Daoy (cell line): Measurements from ENCODE around the gene NARS2. TPM values are rescaled to one million over a fixed set of nuclear protein-coding genes. Genes with fewer than 3 reads are reported as not detected.
A peak's percentile ranks its signal among the peaks of the same experiment; 100 is the strongest.

Source experiments
- DNase-seq: peaks from one replicate; pipeline ENCODE4 v3.0.0-alpha.2; 2015; ENCODE audit warnings: low read depth
- total RNA-seq: library from RNA; depleted of rRNA; stranded (reverse); fragments of >200 nt; shearing (Covaris generic); gene quantifications from 2 replicates; pipeline ENCODE4 v1.2.3, GENCODE V29; 2014

Gene NARS2
- total RNA-seq, 1 experiment from 2014 or later: 35.8 TPM

GRCh38 chr11:78444726-78445125 lies 129.9 kb downstream of the NARS2 start:
- DNase-seq: no peak

- DNase-seq: no peak
Measured at GRCh38 chr11:78441956-78442355, 132.7 kb downstream of the NARS2 start.

DNA sequence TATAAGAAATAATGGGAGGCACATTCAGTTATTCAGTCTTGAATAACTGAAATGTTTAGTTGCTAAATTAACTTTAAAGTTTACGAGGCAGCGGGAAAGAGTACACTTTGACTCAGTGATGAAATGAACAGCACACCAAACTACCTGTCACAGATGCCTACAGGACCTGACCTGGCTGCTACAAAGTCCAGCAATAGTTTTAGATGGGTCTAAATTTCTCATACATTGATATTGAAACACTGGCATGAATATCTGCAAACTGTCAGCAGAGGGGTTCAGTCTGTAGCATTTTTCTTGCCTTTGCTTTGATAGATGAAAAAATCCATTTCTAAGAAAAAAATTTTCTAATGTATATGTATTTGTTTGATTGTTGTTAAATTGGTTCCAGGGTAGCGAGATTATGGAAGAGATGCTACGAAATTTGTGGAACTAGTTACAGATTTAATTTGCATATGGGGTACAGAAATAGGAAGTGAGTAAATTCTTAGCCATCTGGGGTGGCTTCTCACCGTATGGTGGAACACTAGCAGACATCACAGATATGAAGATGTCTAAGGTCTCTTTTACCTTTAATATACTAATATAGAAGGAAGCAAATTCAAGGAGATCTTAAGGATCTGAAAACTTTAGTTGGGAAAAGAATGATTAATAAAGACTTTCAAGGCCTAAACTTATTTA lies 136.2 kb downstream of the NARS2 start:
- DNase-seq: no peak

GRCh38 chr11:78432956-78433355 lies 141.7 kb downstream of the NARS2 start:
- no peak for DNase-seq

- DNase-seq: peak; percentile 9
Measured at GRCh38 chr11:78432058-78432515, 142.6 kb downstream of the NARS2 start.

DNA sequence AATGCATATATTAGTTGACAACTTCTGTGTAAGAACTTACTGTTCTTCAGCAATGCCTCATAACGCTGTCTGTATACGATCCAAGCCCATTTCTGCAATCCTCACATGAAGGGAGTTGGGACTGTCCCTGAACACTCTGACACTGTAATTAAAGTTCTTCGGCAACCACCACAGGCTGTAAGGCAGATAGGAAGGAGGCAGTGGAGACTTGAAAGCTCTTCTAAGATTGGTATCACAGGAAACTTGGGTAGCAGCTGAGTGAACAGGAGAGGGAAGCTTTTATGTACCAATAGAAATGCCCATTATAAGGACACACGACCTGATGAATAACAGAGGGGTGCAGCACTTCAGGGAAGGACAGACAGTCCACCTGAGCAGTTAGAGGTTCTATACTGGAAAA lies 145.0 kb downstream of the NARS2 start:
- DNase-seq: no peak

- DNase-seq: no peak
Measured at GRCh38 chr11:78429209-78429608, 145.5 kb downstream of the NARS2 start.

DNA sequence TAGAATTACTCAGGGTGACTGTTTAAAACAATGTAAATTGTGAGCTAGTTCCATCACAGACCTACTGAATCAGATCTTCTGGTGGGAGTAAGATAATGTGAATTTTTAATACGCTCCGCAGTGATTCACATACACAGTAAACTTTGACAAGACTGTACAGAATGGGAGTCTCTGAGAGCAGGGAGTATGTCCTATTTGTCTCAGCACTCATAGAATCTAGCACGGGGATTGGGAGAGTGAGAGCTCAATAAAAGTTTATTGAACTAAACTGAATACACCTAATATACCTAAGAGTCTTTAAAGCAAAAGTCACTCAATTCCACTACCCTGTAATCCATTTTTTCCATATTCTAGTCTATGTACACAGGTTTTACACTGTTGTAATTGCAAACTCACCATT lies 145.9 kb downstream of the NARS2 start:
- no peak for DNase-seq

DNA sequence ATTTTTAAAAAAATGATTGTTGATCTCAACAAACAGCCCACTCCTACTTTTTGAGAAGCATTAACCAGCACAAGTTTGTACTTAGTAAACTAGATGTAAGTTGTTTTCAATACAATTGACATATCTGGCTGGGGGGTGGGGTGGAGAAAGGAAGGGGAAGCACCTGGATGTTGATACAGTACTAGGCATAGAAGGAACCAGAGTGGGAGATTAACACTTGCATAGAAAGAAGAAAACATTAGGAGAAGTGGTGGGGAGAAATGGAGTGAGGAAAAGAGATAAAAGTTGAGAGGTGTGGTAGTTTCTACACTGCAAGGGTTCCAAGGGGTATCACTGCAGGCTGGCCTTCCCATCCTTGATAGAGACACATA lies 146.4 kb downstream of the NARS2 start:
- DNase-seq: no peak

DNA sequence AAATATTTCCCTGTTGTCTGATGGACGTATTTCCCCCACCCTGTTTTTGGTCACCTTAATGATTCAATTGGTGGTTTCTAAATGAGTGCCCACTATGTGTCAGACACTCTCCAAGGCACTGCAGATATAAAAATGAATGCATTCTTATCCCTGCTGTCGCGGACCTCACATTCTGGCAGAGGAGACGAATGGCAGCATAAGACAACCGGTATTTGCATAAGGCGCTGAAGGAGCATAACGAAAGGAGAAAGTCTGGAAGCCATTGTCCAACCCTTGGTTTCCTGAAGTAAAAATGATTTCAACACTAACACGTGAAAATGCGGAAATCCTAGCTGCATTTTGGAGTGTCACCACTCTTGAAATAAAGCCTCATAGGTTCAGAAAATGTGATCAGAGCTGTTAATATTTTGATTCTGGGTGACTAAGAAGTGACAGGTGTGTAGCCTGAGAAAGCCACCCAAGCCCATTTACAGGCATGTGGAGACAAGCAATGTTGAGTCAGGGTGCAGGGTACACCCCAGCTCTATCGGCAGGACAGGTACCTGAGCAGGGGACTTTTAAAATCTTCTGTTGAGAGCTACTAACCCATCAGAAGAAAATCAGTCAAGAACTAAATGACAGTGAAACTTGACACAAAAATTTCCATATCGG lies 146.9 kb downstream of the NARS2 start:
- DNase-seq: no peak

GRCh38 chr11:78426845-78427244 lies 147.8 kb downstream of the NARS2 start:
- DNase-seq: no peak

DNA sequence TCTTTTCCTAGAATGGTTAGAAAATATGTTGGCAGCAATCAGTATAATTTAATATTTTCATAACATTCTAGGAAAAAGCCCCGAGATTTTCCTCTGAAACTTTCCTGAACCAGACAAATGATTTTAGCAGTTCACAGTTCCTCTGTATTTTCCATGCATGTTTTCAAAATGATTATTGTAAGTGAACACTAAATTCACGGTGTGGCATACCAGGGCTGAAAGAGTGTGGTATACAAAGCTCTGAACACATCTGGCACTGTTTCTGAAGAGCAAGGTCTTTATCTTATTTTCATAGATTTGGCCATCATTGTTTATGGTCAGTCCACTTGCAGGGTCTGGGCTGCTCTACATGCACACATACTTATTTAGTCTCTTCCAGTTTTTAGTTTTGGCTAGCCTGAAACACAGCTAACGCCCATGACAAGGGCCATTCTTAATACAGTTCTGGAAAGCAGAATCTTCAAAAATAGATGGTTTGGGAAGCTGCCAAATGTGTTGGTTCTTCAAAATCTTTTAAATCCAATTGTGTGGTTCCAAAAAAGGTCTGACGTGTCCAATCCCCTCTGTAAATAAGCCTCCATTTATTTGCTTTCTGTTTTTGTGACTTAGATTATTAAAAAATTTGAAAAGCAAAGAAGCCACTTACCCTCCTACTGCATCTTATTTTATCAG lies 149.1 kb downstream of the NARS2 start:
- DNase-seq: no peak

DNA sequence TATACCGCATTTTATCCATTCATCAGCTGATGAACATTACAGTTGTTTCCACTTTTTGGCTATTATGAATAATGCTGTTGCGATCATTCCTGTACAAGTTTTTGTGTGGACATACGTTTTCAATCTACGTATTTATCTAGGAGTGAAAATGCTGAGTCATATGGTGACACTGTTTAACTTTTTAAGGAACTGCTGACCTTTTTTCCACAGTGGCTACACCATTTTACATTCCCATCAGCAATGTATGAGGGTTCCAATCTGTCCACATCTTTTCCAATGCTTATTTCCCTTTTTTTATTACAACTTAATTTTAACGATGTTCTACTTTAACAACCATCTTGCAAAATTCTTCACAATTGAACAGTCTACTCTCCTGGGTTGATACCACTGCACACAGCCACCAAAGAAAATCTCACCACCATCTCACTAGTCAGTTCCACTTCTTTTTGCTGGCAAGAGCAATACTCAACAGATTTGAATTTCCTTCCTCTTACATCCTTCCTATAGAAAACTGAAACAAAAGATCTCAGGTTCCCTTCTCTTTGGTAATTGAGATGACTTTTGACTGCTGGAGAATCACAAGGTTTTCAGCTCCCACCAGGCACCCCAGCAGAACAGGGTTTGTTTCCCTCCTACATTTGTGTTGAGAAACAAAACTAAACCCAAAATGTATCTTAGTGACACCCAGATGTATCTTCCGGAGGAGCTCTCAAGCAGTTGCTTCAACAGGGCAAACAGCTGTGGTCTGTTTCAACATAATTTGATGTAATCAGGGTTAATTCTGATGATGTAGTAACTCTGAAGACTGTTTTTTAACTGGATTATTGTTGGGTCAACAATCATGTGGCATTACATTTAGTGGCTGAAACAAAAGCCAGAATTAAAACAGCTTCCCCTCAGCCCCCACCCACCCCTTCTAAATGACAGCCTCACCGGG lies 150.1 kb downstream of the NARS2 start:
- DNase-seq: no peak

GRCh38 chr11:78423241-78423640 lies 151.4 kb downstream of the NARS2 start:
- DNase-seq: no peak

DNA sequence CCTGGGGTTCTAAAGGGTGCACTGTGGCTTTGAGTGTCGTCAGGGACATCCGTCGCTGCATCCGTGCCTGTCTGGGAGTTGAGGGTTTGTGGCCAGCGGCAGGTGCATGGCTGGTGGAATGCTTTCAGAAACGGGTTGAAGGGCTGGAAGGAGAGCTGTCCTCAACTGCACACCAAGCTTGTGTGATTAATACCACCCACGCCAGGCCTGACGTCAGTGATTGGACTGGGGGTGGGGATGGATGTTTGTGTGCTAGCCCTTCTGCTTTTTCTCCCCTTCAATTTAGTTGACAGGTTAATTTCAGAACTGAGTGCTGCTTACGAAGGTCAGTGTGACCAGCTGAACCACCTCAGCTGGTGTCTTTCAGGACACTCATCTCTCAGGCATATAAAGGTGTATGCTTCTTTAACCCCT lies 153.9 kb downstream of the NARS2 start:
- DNase-seq: peak; percentile 54

DNA sequence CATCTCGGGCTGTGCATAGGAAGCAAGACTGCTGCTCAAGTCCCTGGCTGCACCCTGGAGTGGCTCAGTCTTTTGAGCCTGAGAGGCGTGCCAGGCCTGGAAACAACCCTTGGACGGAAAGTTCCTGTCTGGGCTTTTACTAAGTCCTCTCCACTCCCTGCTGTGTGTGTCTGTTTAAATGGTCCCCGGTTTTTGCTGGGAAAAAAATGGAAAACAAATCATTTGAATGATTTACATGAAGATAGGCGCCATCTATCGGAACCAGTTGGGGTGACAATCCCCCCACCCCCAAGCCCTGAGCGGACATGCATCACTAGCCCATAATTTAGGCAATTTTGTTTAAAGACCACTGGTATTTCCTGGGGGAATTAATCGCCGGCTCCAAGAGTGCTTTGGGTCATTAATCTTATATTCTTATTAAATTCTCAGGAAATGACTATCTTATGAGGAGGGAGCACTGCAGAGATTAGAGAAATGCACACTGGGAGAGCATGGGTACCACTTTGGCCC lies 154.4 kb downstream of the NARS2 start:
- DNase-seq: peak; percentile 70

- DNase-seq: peak; percentile 83
Measured at GRCh38 chr11:78419327-78419726, 155.3 kb downstream of the NARS2 start.

- DNase-seq: peak; percentile 7
Measured at GRCh38 chr11:78418584-78419211, 156.0 kb downstream of the NARS2 start.

- peak; percentile 84 for DNase-seq
Measured at GRCh38 chr11:78417888-78418583, 156.6 kb downstream of the NARS2 start.

GRCh38 chr11:78417175-78417887 lies 157.3 kb downstream of the NARS2 start, which contains the start of gene GAB2:
Gene GAB2 (minus strand): TSS chr11:78417820. CDS start chr11:78417720, 100 bp downstream.
- DNase-seq: no peak
